Vagina (tissue), 2 donors: ENCODE data around the gene POU2F1.

Experiments
- POLR2A ChIP-seq, 2 donors: fragments of 450-650 bp; IDR thresholded peaks; one replicate each; pipeline ENCODE4 v1.6.1; 2017; ENCODE audit warnings: antibody characterized with exemption in 2 of 2, mild to moderate bottlenecking in 2 of 2, moderate library complexity in 2 of 2
- POLR2AphosphoS5 ChIP-seq, 2 donors: sonication (generic); formaldehyde crosslinking; IDR thresholded peaks; one replicate each; pipeline ENCODE4 v1.9.0; 2017; ENCODE audit warnings: antibody characterized with exemption in 2 of 2, mild to moderate bottlenecking in 2 of 2, low read depth in 1 of 2; ENCODE audit not compliant: insufficient read depth in 1 of 2
- TF ChIP-seq, protein P1 (sequence below), 3 experiments: fragments of 450-650 bp in 2 of 3; fragments of 200-600 bp in 1 of 3; sonication (generic) in 1 of 3; IDR thresholded peaks; one replicate each; pipeline ENCODE4 v1.5.1; 2017 to 2019; ENCODE audit warnings: antibody characterized with exemption in 3 of 3, mild to moderate bottlenecking in 2 of 3, moderate library complexity in 2 of 3

DNA sequence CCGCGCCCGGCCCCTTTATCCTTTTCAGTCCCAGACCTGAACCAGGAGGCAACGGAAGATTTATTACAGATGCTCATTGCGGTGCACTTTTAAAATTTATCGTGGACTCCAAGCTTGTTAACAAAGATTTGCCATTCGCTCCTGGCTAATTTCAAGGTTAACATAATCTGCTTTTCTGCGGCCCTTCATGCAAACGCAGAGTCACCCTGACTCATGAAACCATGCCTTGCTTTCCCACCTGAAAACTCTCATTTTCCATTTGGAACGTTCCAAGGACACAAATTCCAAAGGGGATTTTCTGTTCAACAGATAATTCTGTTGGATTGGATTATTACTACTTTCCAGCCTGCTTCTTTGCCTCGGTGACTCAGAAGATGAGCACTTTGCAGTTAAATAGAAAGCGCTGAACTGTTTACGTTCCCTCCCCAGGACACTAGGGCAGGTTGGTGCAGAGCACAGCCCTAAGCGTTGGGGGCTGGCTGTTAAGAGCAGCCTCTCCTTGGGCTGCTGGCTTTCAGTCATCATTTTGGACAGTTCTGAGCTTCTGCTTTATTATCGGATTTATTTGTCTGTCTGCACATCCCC lies 246.5 kb downstream of the POU2F1 start:
- TF ChIP-seq, protein P1, sequence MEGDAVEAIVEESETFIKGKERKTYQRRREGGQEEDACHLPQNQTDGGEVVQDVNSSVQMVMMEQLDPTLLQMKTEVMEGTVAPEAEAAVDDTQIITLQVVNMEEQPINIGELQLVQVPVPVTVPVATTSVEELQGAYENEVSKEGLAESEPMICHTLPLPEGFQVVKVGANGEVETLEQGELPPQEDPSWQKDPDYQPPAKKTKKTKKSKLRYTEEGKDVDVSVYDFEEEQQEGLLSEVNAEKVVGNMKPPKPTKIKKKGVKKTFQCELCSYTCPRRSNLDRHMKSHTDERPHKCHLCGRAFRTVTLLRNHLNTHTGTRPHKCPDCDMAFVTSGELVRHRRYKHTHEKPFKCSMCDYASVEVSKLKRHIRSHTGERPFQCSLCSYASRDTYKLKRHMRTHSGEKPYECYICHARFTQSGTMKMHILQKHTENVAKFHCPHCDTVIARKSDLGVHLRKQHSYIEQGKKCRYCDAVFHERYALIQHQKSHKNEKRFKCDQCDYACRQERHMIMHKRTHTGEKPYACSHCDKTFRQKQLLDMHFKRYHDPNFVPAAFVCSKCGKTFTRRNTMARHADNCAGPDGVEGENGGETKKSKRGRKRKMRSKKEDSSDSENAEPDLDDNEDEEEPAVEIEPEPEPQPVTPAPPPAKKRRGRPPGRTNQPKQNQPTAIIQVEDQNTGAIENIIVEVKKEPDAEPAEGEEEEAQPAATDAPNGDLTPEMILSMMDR (IDR thresholded peaks at IDR 0.05), result no peak
- TF ChIP-seq POLR2A (IDR thresholded peaks at IDR 0.05) (no peak), POLR2AphosphoS5 (IDR thresholded peaks at IDR 0.05; ENCODE audit: insufficient read depth in 1 of 2, low read depth in 1 of 2) (no peak)
